ENCODE results near the gene LRRK1. TPM values are rescaled to one million over a fixed set of nuclear protein-coding genes. Genes with fewer than 3 reads are reported as not detected.

LRRK1 gene
- total and polyA plus RNA-seq, 2 of the 13 experiments (the other 11 are each of a cell fraction or from before 2014, with no cell fraction given): 0.13 to 1.2 TPM

DNA sequence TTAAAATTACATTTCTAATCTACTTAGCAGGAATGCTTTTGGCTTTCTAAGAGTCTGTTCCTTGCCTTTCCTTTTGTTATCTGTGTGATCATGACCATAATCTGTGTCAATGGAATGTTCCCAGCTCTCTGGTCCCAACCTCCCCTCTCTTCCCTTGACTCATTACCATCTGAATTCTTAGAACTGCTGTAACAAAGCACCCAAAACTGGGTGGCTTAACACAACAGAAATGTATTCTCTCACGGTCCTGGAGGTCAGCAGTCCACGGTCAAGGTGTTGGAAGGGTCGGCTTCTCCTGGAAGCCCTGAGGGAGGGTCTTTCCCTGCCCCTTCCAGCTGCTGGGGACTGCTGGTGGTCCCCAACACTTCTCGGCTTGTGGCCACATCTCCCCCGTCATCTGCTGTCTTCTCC lies 81.1 kb downstream of the LRRK1 start:
- intact Hi-C loops (cut with micrococcal nuclease; ENCODE audit: unreplicated experiment): no loop called here
- no peak overlapping the region for H3K27ac ChIP-seq (ENCODE audit: extremely low read length, insufficient read depth, low read length)
- DNase-seq (ENCODE audit: low spot score) (no peak), FAIRE-seq (no peak), ATAC-seq (no peak)
- H3K9ac ChIP-seq (ENCODE audit: insufficient read depth, low read depth, low read length): no peak overlapping the region
- H3K4me2 ChIP-seq (ENCODE audit: low read depth, low read length): no peak overlapping the region
- no peak for TF ChIP-seq ZNF253 (CRISPR knock-in tag; IDR thresholded peaks at IDR 0.05; ENCODE audit: borderline replicate concordance)
- no peak for TF ChIP-seq CCDC6 (CRISPR knock-in tag; IDR thresholded peaks at IDR 0.05)
- no peak for TF ChIP-seq ZNF251 (CRISPR knock-in tag; IDR thresholded peaks at IDR 0.05)
- no peak for TF ChIP-seq NCOA5 (CRISPR knock-in tag; IDR thresholded peaks at IDR 0.05)
- no peak for TF ChIP-seq NFRKB (IDR thresholded peaks at IDR 0.05)
- no peak for TF ChIP-seq THAP11 (CRISPR knock-in tag; IDR thresholded peaks at IDR 0.05)
- TF ChIP-seq SP5 (CRISPR knock-in tag; IDR thresholded peaks at IDR 0.05; ENCODE audit: borderline replicate concordance, low read depth): no peak
- no peak for TF ChIP-seq FOXJ3 (CRISPR knock-in tag; IDR thresholded peaks at IDR 0.05; ENCODE audit: borderline replicate concordance)
- TF ChIP-seq, protein P1, sequence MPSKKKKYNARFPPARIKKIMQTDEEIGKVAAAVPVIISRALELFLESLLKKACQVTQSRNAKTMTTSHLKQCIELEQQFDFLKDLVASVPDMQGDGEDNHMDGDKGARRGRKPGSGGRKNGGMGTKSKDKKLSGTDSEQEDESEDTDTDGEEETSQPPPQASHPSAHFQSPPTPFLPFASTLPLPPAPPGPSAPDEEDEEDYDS (CRISPR knock-in tag; IDR thresholded peaks at IDR 0.05): no peak
- TF ChIP-seq, protein P2, sequence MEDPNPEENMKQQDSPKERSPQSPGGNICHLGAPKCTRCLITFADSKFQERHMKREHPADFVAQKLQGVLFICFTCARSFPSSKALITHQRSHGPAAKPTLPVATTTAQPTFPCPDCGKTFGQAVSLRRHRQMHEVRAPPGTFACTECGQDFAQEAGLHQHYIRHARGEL (CRISPR knock-in tag; IDR thresholded peaks at IDR 0.05): no peak
- no peak for TF ChIP-seq ZNF792 (CRISPR knock-in tag; IDR thresholded peaks at IDR 0.05)
- TF ChIP-seq, protein P3, sequence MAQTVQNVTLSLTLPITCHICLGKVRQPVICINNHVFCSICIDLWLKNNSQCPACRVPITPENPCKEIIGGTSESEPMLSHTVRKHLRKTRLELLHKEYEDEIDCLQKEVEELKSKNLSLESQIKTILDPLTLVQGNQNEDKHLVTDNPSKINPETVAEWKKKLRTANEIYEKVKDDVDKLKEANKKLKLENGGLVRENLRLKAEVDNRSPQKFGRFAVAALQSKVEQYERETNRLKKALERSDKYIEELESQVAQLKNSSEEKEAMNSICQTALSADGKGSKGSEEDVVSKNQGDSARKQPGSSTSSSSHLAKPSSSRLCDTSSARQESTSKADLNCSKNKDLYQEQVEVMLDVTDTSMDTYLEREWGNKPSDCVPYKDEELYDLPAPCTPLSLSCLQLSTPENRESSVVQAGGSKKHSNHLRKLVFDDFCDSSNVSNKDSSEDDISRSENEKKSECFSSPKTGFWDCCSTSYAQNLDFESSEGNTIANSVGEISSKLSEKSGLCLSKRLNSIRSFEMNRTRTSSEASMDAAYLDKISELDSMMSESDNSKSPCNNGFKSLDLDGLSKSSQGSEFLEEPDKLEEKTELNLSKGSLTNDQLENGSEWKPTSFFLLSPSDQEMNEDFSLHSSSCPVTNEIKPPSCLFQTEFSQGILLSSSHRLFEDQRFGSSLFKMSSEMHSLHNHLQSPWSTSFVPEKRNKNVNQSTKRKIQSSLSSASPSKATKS (CRISPR knock-in tag; IDR thresholded peaks at IDR 0.05): no peak
- no peak for TF ChIP-seq SNAPC2 (CRISPR knock-in tag; IDR thresholded peaks at IDR 0.05)
- no peak for TF ChIP-seq EZH2 (conservative IDR thresholded peaks at IDR 0.05; ENCODE audit: low read depth, low read length)
- TF ChIP-seq, protein P4, sequence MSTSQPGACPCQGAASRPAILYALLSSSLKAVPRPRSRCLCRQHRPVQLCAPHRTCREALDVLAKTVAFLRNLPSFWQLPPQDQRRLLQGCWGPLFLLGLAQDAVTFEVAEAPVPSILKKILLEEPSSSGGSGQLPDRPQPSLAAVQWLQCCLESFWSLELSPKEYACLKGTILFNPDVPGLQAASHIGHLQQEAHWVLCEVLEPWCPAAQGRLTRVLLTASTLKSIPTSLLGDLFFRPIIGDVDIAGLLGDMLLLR (CRISPR knock-in tag; IDR thresholded peaks at IDR 0.05): no peak
- TF ChIP-seq, protein P5, sequence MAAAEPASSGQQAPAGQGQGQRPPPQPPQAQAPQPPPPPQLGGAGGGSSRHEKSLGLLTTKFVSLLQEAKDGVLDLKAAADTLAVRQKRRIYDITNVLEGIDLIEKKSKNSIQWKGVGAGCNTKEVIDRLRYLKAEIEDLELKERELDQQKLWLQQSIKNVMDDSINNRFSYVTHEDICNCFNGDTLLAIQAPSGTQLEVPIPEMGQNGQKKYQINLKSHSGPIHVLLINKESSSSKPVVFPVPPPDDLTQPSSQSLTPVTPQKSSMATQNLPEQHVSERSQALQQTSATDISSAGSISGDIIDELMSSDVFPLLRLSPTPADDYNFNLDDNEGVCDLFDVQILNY (CRISPR knock-in tag; conservative IDR thresholded peaks at IDR 0.05): no peak
- TF ChIP-seq THYN1 (CRISPR knock-in tag; IDR thresholded peaks at IDR 0.05; ENCODE audit: borderline replicate concordance, low read depth): no peak
- TF ChIP-seq RARA (CRISPR knock-in tag; IDR thresholded peaks at IDR 0.05): no peak
- no peak for TF ChIP-seq ZNF672 (CRISPR knock-in tag; IDR thresholded peaks at IDR 0.05)
- H3K27me3 ChIP-seq (ENCODE audit: control insufficient read depth in 1 of 2, insufficient read depth in 2 of 2, low read length in 2 of 2): peaks cover 2 to 36% of the 10 kb centered on the region in 2 experiments
- no peaks in the 10 kb centered on the region for H3K4me1 ChIP-seq (ENCODE audit: insufficient read depth, low read length)
- BruUV-seq (replicated peaks): no TSS peak
- ChIA-PET POLR2A (no interaction called here), CTCF (ENCODE audit: low intra/inter-chr PET ratio, low total read pairs) (no interaction called here)
- H4K20me1 ChIP-seq (ENCODE audit: insufficient read depth, low read length): no peaks in the 10 kb centered on the region
- 8% methylated on average over 5 of the region's 5 CpGs for WGBS (ENCODE audit: low lambda C conversion rate)
- in situ Hi-C loops (cut with HindIII; ENCODE audit: extremely low pct_ligation_motif_present, low pct_unique_long_range_greater_than_20kb): loop anchor here (25.0 kb wide), 1 partner anchor 338 kb away; no protein-coding TSS in a partner anchor
- no peak overlapping the region for H3K4me3 ChIP-seq (replicated peaks in 1 of 3; ENCODE audit: insufficient read depth in 1 of 3, low read depth in 2 of 3, low read length in 3 of 3)
- no peak overlapping the region for H2AFZ ChIP-seq (ENCODE audit: low read length)
- H3K9me3 ChIP-seq (ENCODE audit: low read length): 0 out of 2 replicates have a peak, but pooled peaks cover 2% of the 10 kb centered on the region
- H3K36me3 ChIP-seq (replicated peaks in 1 of 2; ENCODE audit: control insufficient read depth in 1 of 2, insufficient read depth in 2 of 2, low read length in 2 of 2): no peaks in the 10 kb centered on the region
- no peaks in the 10 kb centered on the region for H3K79me2 ChIP-seq (ENCODE audit: insufficient read depth, low read length)
